SU-DHL-6 (cell line): ENCODE data around the gene ANXA11.

Experiments used
- H2AFZ ChIP-seq: fragments of 200-600 bp; sonication (generic); 2 replicates; pipeline ENCODE4 v1.6.1; 2014; ENCODE audit warnings: low read depth, mild to moderate bottlenecking, moderate library complexity, mixed read lengths, antibody characterized with exemption, low read length; ENCODE audit not compliant: severe bottlenecking
- H3F3A ChIP-seq: fragments of 200-600 bp; shearing (Covaris generic); 2 replicates; pipeline ENCODE4 v1.6.0; 2016; ENCODE audit warnings: antibody characterized with exemption, mild to moderate bottlenecking; ENCODE audit not compliant: insufficient read depth
- H3K27ac ChIP-seq: fragments of 200-600 bp; sonication (generic); 2 replicates; pipeline ENCODE4 v1.5.1; 2016; ENCODE audit warnings: low read depth, mild to moderate bottlenecking, low read length, moderate library complexity, mixed read lengths
- H3K27me3 ChIP-seq: fragments of 200-600 bp; sonication (generic), shearing (Covaris generic); 2 replicates; pipeline ENCODE4 v1.6.0; 2014; ENCODE audit warnings: mild to moderate bottlenecking, low read length
- H3K36me3 ChIP-seq: fragments of 200-600 bp; sonication (generic); 2 replicates; pipeline ENCODE4 v1.6.1; 2014; ENCODE audit warnings: mild to moderate bottlenecking, low read length, mixed read lengths
- H3K4me2 ChIP-seq: fragments of 300-600, 200-600 bp; shearing (Covaris generic), sonication (generic); 2 replicates; pipeline ENCODE4 v1.6.0; 2014; ENCODE audit warnings: low read length, low read depth, mild to moderate bottlenecking; ENCODE audit not compliant: poor library complexity, severe bottlenecking
- H3K4me3 ChIP-seq: fragments of 200-600 bp; sonication (generic); 2 replicates; pipeline ENCODE4 v1.5.1; 2014; ENCODE audit warnings: antibody characterized with exemption, low read length, mild to moderate bottlenecking, mixed read lengths; ENCODE audit not compliant: insufficient read depth, poor library complexity, severe bottlenecking
- H3K79me2 ChIP-seq: fragments of 200-600 bp; sonication (generic); 2 replicates; pipeline ENCODE4 v1.6.1; 2014; ENCODE audit warnings: mild to moderate bottlenecking, low read length, moderate library complexity; ENCODE audit not compliant: insufficient read depth
- H3K9ac ChIP-seq: fragments of 200-600 bp; sonication (generic); 2 replicates; pipeline ENCODE4 v1.7.0; 2014; ENCODE audit warnings: mild to moderate bottlenecking, low read length
- H3K9me2 ChIP-seq: fragments of 200-600 bp; sonication (generic); replicated peaks from 2 replicates; pipeline ENCODE4 v1.6.1; 2014; ENCODE audit warnings: low read length; ENCODE audit not compliant: insufficient read depth
- H3K9me3 ChIP-seq: fragments of 200-600 bp; sonication (generic); 2 replicates; pipeline ENCODE4 v1.6.1; 2014; ENCODE audit warnings: low read length, mixed read lengths; ENCODE audit not compliant: insufficient read depth
- H4K20me1 ChIP-seq: fragments of 200-600 bp; sonication (generic); 2 replicates; pipeline ENCODE4 v1.6.1; 2014; ENCODE audit warnings: low read depth, mild to moderate bottlenecking, antibody characterized with exemption, low read length, moderate library complexity, mixed read lengths
- EZH2phosphoT487 ChIP-seq: fragments of 200-600 bp; sonication (generic), shearing (Covaris generic); conservative IDR thresholded peaks from 2 replicates; pipeline ENCODE4 v1.6.1; 2018; ENCODE audit warnings: mild to moderate bottlenecking, antibody characterized with exemption, low read length, moderate library complexity, mixed read lengths
- TF ChIP-seq, protein P1 (sequence below): fragments of 200-600 bp; sonication (generic); IDR thresholded peaks from one replicate; pipeline ENCODE4 v1.5.1; 2017; ENCODE audit warnings: antibody characterized with exemption, mild to moderate bottlenecking, low read length, moderate library complexity; ENCODE audit not compliant: insufficient read depth, poor library complexity, severe bottlenecking

Gene ANXA11

DNA sequence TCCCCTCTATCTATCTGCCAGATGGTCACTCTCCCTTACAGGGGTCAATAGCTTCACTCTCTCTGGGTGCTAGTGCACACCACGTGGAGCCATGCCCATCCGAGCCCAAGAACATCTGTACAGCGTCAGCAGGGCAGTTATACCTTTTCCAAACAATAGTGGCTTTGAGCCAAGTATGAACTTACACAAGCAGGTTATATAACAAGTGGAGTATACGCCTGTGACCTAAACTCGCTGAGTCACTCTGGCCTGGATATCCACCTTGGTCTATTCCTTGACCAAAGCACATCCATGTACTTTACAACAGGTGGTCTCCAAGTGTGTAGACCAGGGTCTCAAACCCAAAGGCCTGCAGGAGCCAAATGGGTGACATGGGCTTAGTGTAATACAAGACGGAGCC lies 52.5 kb downstream of the ANXA11 start:
- Histone ChIP-seq H3K4me2 (no peak overlapping the region), H3K79me2 (no peaks in the 10 kb centered on the region), H2AFZ (no peak overlapping the region), H4K20me1 (no peaks in the 10 kb centered on the region), H3K27me3 (no peaks in the 10 kb centered on the region), H3K4me3 (no peak overlapping the region), H3K36me3 (no peaks in the 10 kb centered on the region; the same call in 1 of the 2 replicates), H3F3A (no peaks in the 10 kb centered on the region), H3K9me2 (no peaks in the 10 kb centered on the region), H3K9me3 (no peaks in the 10 kb centered on the region), H3K27ac (no peak overlapping the region), H3K9ac (no peak overlapping the region)
- TF ChIP-seq EZH2phosphoT487: no peak
- TF ChIP-seq, protein P1, sequence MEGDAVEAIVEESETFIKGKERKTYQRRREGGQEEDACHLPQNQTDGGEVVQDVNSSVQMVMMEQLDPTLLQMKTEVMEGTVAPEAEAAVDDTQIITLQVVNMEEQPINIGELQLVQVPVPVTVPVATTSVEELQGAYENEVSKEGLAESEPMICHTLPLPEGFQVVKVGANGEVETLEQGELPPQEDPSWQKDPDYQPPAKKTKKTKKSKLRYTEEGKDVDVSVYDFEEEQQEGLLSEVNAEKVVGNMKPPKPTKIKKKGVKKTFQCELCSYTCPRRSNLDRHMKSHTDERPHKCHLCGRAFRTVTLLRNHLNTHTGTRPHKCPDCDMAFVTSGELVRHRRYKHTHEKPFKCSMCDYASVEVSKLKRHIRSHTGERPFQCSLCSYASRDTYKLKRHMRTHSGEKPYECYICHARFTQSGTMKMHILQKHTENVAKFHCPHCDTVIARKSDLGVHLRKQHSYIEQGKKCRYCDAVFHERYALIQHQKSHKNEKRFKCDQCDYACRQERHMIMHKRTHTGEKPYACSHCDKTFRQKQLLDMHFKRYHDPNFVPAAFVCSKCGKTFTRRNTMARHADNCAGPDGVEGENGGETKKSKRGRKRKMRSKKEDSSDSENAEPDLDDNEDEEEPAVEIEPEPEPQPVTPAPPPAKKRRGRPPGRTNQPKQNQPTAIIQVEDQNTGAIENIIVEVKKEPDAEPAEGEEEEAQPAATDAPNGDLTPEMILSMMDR: no peak

DNA sequence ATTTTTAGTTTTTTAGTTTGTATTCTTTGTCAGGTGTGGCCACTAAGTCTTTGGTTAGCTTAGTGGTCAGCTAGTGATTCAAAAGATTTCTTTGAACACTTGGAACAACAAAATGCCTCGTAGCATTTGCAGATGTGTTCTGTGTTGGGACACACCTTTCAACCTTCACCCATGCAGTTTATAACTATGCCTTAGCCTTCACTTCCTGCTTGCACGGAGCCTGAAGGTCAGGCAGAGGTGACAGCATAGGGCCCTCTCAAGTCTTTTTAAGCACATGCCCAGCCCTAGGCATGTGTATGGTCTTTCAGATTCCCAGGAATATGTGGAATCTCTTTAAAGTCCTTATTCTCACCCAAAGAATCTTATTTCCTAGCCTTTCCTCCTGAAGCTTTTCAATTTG lies 55.2 kb downstream of the ANXA11 start:
- no peaks in the 10 kb centered on the region; the same call in 1 of the 2 replicates for H3K36me3 ChIP-seq
- H2AFZ ChIP-seq: no peak overlapping the region
- H4K20me1 ChIP-seq: no peaks in the 10 kb centered on the region
- no peak overlapping the region for H3K27ac ChIP-seq
- no peak overlapping the region for H3K4me3 ChIP-seq
- no peaks in the 10 kb centered on the region for H3K27me3 ChIP-seq
- no peak overlapping the region for H3K4me2 ChIP-seq
- H3F3A ChIP-seq: peaks cover 9% of the 10 kb centered on the region; the same call in 1 of the 2 replicates
- no peaks in the 10 kb centered on the region for H3K79me2 ChIP-seq
- H3K9me2 ChIP-seq: no peaks in the 10 kb centered on the region
- H3K9me3 ChIP-seq: no peaks in the 10 kb centered on the region
- no peak overlapping the region for H3K9ac ChIP-seq
- TF ChIP-seq EZH2phosphoT487: no peak
- TF ChIP-seq, protein P1: no peak

DNA sequence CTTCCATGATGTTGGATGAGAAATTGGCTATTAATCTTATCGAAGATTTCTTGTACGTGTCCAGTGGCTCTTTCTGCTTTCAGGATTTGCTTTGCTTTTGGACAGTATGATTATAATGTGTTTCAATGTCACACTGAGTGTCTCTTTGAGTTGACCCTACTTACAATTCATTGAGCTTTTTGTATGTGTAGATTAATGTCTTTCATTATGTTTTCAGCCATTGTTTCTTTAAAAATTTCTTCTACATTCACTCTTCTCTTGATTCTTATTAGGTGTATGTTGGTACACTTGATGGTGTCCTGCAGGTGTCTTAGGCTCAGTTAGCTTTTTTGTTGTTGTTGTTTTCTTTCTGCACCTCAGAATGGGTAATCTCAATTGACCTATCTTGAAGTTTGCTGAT lies 56.2 kb downstream of the ANXA11 start:
- peaks cover 16% of the 10 kb centered on the region for H3F3A ChIP-seq
- no peak overlapping the region for H3K9ac ChIP-seq
- TF ChIP-seq, protein P1: no peak
- TF ChIP-seq EZH2phosphoT487: no peak
- no peaks in the 10 kb centered on the region; the same call in 1 of the 2 replicates for H3K36me3 ChIP-seq
- H3K27me3 ChIP-seq: no peaks in the 10 kb centered on the region
- H3K79me2 ChIP-seq: no peaks in the 10 kb centered on the region
- no peak overlapping the region for H3K27ac ChIP-seq
- no peak overlapping the region for H2AFZ ChIP-seq
- H3K4me2 ChIP-seq: no peak overlapping the region
- H4K20me1 ChIP-seq: no peaks in the 10 kb centered on the region
- H3K9me3 ChIP-seq: no peaks in the 10 kb centered on the region
- H3K4me3 ChIP-seq: no peak overlapping the region
- no peaks in the 10 kb centered on the region for H3K9me2 ChIP-seq
